Ovary (tissue), 3 donors: ENCODE measurements around the gene PMPCA.

Experiments
- POLR2A ChIP-seq: fragments of 450-650 bp; IDR thresholded peaks from one replicate; pipeline ENCODE4 v1.6.1; 2017; ENCODE audit warnings: antibody characterized with exemption, mild to moderate bottlenecking, moderate library complexity
- TF ChIP-seq, protein P1 (sequence below), 3 donors: fragments of 450-650 bp in 2 of 3; fragments of 200-600 bp in 1 of 3; IDR thresholded peaks; one replicate each; pipeline versions ENCODE4 v1.5.1 to v1.8.0; 2016 to 2022; ENCODE audit warnings: antibody characterized with exemption in 3 of 3, mild to moderate bottlenecking in 1 of 3
- donor health status: DM: no; HTN: no; CAD: no.

DNA sequence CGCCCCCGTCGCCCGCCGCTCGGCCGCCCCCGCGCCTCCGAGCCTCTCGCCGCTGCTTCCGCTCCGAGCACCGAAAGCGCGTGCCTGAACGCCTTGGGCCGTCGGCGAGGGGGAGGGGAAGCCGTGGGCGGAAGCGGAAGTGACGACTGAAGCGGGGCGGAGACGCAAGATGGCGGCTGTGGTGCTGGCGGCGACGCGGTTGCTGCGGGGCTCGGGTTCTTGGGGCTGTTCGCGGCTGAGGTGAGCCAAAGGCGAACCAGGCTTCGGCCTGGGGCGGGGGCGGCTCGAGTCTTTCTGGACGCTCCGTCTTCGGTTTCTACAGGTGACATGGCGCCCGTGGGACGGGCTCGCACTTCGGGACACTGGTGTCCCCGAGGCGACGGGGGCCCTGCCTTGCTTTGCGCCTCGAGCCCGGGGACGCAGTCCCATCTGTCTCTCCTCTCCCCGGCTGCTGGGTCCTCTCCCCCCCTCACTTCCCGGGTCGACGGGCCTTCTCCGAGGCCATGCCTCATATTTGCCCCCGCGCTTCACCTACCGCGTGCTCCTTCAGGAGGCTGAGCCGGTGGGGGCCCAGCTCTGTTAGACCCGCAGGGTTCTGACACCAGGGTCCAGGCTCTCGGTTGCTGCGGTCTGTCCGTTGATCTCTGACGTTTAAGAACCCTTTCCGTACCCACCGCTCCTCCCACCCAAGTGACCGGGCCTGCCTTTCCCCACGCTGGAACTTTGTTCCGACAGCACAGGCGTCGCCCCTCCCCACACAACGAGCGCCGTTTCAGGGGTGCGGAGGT is at the start of gene PMPCA, which contains the start of gene ENTR1:
- TF ChIP-seq, protein P1, sequence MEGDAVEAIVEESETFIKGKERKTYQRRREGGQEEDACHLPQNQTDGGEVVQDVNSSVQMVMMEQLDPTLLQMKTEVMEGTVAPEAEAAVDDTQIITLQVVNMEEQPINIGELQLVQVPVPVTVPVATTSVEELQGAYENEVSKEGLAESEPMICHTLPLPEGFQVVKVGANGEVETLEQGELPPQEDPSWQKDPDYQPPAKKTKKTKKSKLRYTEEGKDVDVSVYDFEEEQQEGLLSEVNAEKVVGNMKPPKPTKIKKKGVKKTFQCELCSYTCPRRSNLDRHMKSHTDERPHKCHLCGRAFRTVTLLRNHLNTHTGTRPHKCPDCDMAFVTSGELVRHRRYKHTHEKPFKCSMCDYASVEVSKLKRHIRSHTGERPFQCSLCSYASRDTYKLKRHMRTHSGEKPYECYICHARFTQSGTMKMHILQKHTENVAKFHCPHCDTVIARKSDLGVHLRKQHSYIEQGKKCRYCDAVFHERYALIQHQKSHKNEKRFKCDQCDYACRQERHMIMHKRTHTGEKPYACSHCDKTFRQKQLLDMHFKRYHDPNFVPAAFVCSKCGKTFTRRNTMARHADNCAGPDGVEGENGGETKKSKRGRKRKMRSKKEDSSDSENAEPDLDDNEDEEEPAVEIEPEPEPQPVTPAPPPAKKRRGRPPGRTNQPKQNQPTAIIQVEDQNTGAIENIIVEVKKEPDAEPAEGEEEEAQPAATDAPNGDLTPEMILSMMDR (IDR thresholded peaks at IDR 0.05), result no peak
- TF ChIP-seq POLR2A, result peak; percentile 93
